GM13976 (cell line): ENCODE measurements around the gene KICS2.
"Not testable (repeated sequence)": the region's sequence is repeated elsewhere in the genome, so short reads cannot be mapped to it uniquely, and the experiment has no call there.

ENCODE experiments used
- DNase-seq: peaks from one replicate; pipeline ENCODE4 v3.0.0; 2012; ENCODE audit warnings: low spot score
- in situ Hi-C: fragments of 300-500 bp; cut with MboI; formaldehyde crosslinking; loops from one replicate; pipeline ENCODE4 v1.12.0; 2022; ENCODE audit warnings: low sequenced_read_pairs, mixed read lengths, inconsistent platforms; ENCODE audit not compliant: unreplicated experiment
- TF ChIP-seq, protein P1 (sequence below): IDR thresholded peaks from 2 replicates; pipeline ENCODE4 v1.5.1; 2012; ENCODE audit warnings: borderline replicate concordance, mild to moderate bottlenecking; ENCODE audit not compliant: insufficient read depth; ENCODE audit errors: extremely low read depth, missing control alignments, control extremely low read depth

Gene KICS2

DNA sequence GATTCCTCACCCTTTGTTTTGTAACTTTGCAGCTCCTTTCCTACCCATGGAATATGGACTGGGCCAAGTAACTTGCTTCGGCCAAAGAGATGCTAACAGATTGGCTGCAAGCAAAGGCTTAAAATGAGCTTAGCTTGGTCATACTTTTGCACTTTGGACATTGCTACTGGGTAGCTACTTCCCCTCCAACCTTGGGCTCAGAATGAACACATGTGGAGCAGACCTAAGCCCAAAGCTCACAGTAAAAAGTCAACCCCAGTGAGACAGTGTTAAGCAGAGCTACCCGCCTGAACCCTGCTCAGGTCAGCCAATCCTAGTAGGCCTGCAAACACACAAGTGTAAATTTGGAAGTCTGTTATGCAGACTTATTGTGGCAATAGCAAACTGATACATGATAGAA lies 14.6 kb downstream of the KICS2 start:
- TF ChIP-seq, protein P1, sequence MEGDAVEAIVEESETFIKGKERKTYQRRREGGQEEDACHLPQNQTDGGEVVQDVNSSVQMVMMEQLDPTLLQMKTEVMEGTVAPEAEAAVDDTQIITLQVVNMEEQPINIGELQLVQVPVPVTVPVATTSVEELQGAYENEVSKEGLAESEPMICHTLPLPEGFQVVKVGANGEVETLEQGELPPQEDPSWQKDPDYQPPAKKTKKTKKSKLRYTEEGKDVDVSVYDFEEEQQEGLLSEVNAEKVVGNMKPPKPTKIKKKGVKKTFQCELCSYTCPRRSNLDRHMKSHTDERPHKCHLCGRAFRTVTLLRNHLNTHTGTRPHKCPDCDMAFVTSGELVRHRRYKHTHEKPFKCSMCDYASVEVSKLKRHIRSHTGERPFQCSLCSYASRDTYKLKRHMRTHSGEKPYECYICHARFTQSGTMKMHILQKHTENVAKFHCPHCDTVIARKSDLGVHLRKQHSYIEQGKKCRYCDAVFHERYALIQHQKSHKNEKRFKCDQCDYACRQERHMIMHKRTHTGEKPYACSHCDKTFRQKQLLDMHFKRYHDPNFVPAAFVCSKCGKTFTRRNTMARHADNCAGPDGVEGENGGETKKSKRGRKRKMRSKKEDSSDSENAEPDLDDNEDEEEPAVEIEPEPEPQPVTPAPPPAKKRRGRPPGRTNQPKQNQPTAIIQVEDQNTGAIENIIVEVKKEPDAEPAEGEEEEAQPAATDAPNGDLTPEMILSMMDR: no peak
- in situ Hi-C loops: no loop called here
- no peak for DNase-seq

DNA sequence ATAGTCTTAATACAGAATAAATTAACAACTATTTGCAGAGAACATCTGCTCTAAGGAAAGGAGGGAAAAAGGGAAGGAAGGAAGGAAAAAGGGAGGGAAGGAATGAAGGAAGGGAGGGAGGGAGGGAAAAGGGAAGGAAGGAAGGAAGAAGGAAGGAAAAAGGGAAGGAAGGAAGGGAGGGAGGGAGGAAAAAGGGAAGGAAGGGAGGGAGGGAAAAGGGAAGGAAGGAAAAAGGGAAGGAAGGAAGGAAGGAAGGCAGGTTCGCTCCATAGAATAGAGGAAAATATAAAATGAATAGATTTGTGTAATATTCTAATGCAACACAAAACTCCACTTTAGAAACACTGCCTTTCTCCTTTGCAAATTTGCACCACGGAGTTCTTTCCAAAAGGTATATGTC lies 16.6 kb downstream of the KICS2 start:
- DNase-seq: no peak
- in situ Hi-C loops: no loop called here
- TF ChIP-seq, protein P1: no peak

DNA sequence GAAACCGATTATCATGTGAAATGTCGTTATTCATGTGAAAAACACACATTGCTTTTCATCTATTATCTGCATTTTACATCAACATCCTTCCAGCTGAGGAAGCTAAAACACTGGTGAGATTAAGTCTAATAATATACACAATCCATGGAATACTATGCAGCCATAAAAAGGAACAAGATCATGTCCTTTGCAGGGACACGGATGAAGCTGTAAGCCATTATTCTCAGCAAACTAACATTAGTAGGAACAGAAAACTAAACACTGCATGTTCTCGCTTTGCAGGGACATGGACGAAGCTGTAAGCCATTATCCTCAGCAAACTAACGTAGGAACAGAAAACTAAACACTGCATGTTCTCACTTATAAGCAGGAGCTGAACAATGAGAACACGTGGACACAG lies 18.3 kb downstream of the KICS2 start:
- TF ChIP-seq, protein P1: no peak
- in situ Hi-C loops: no loop called here
- no peak for DNase-seq

DNA sequence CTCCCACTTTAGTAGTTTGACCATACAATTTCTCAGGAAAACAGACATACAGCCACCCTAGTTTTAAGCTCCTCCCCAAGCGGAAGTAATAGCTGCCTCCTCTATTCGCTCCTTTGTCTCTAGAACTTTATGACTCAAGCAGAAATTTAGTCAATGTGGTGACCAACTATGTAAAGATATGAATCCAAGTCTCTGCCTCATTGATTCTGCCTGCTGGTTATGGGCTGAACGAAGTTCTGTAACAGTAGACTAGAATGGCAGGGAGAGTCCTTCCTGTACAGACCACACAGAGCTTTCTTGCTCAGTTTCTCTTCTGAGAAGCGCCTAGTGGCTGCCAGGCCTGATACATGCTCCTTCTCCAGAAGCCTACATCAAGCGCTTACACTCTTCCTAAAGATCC lies 19.1 kb downstream of the KICS2 start:
- no peak for DNase-seq
- in situ Hi-C loops: no loop called here
- TF ChIP-seq, protein P1: no peak

DNA sequence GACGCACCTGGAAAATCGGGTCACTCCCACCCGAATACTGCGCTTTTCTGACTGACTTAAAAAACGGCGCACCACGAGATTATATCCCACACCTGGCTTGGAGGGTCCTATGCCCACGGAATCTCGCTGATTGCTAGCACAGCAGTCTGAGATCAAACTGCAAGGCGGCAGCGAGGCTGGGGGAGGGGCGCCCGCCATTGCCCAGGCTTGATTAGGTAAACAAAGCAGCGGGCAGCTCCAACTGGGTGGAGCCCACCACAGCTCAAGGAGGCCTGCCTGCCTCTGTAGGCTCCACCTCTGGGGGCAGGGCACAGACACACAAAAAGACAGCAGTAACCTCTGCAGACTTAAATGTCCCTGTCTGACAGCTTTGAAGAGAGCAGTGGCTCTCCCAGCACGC lies 26.3 kb downstream of the KICS2 start:
- DNase-seq, in situ Hi-C loops: not testable (repeated sequence)

DNA sequence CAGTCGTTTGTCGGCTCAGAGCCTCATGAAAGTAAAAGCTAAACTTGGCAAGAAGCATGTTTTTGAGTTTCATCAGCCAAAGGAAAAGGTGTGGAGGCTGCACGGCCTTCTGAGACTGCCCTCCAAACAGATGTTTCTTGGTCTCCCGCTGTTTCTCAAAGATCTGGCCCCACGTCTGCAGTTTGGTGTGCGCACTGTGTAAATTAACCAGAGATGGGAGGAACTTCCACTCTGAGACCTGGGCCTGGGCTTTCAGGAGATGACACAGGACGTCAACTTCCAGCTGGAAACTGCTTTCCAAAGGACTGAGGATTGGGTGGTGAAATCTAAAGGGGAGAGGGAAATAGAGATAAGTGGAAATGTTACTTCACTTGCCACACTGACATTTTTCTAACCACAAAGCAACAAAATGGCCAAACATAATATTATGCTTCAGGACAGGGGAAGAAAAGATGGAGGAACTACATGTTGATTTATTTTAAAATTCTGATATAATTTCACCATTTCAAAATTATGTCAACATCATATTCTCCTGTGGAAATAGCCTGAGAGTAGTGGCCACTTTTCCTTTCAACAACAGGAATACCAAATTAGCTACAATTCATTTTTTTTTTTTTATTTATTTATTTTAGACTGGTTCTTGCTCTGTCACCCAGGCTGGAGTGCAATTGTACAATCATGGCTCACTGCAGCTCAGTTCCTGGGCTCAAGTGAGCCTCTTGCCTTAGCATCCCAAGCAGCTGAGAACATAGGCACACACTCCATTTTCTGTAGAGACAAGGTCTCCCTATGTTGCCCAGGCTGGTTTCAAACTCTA lies 27.6 kb downstream of the KICS2 start:
- in situ Hi-C loops: no loop called here
- DNase-seq: no peak
- TF ChIP-seq, protein P1: no peak

DNA sequence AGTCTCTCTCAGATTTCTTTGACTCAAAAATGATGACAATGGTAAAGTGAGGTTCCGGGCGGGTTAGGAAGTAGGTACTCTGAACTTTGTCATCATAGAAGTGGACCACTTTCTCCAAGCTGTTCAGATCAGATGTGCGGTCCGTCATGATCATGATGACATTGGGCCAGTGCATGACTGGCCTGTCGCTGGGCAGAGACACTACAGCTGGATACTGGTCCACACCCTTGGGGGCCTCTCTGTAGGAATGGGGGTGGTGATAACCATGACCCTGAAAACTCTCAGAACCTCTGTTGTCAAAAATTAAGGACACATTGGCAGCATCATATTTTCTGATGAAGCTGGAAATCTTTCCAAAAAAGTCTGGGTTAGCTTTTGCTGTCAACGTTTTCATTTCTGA lies 28.2 kb downstream of the KICS2 start:
- TF ChIP-seq, protein P1: no peak
- DNase-seq: no peak
- in situ Hi-C loops: no loop called here
